GM21717 (cell line): Measurements from ENCODE around the gene SENP1.
"Not testable (repeated sequence)": the region's sequence is repeated elsewhere in the genome, so short reads cannot be mapped to it uniquely, and the experiment has no call there.

Experiments
- ATAC-seq: cut with Tn5 transposase; IDR thresholded peaks from one replicate; pipeline ENCODE4 v1.9.1; 2021; ENCODE audit warnings: mild to moderate bottlenecking, moderate library complexity; ENCODE audit not compliant: unreplicated experiment

SENP1 gene

GRCh38 chr12:48105867-48106680, at the start of gene SENP1:
Gene SENP1 (minus strand): TSS chr12:48106079. CDS start chr12:48101472, 4,607 bp downstream.
- ATAC-seq: peak; percentile 64

GRCh38 chr12:48151103-48151771, 45.4 kb upstream of the SENP1 start:
- ATAC-seq: no peak

GRCh38 chr12:48145981-48146380, 40.1 kb upstream of the SENP1 start:
- ATAC-seq: no peak

- ATAC-seq: no peak
Observed at GRCh38 chr12:48143898-48144297, 38.0 kb upstream of the SENP1 start.

- ATAC-seq: no peak
Observed at GRCh38 chr12:48142818-48143674, 37.2 kb upstream of the SENP1 start.

- ATAC-seq: no peak
Observed at GRCh38 chr12:48135027-48135426, 29.1 kb upstream of the SENP1 start.

- no peak for ATAC-seq
Observed at GRCh38 chr12:48132826-48133225, 26.9 kb upstream of the SENP1 start.

- no peak for ATAC-seq
Observed at GRCh38 chr12:48131517-48131916, 25.6 kb upstream of the SENP1 start.

GRCh38 chr12:48129376-48129775, 23.5 kb upstream of the SENP1 start:
- ATAC-seq: no peak

- no peak for ATAC-seq
Observed at GRCh38 chr12:48128800-48129199, 22.9 kb upstream of the SENP1 start.

GRCh38 chr12:48126953-48127630, 21.2 kb upstream of the SENP1 start:
- ATAC-seq: no peak

- no peak for ATAC-seq
Observed at GRCh38 chr12:48125985-48126384, 20.1 kb upstream of the SENP1 start.

GRCh38 chr12:48125542-48125941, 19.7 kb upstream of the SENP1 start:
- not testable (repeated sequence) for ATAC-seq

GRCh38 chr12:48123169-48123568, 17.3 kb upstream of the SENP1 start:
- no peak for ATAC-seq

- no peak for ATAC-seq
Observed at GRCh38 chr12:48122065-48122834, 16.4 kb upstream of the SENP1 start.

- ATAC-seq: no peak
Observed at GRCh38 chr12:48121522-48121921, 15.6 kb upstream of the SENP1 start.

- no peak for ATAC-seq
Observed at GRCh38 chr12:48119834-48120195, 13.9 kb upstream of the SENP1 start.

GRCh38 chr12:48119078-48119833, 13.4 kb upstream of the SENP1 start, which contains the start of gene PFKM:
Gene PFKM (plus strand): TSS chr12:48119364. CDS start chr12:48122775, 3,411 bp downstream.
- ATAC-seq: peak; percentile 100

- no peak for ATAC-seq
Observed at GRCh38 chr12:48118284-48118871, 12.5 kb upstream of the SENP1 start.
